SK-N-SH treated with all-trans-retinoic acid at 6 μM for 48 hours (cell line): ENCODE data around the gene RTN4R.

Experiments
- BACH2 ChIP-seq: fragments of 250-450 bp; sonication (Bioruptor Pico); IDR thresholded peaks from 2 replicates; pipeline ENCODE4 v1.9.0; 2021; ENCODE audit warnings: mild to moderate bottlenecking, borderline replicate concordance
- CREB5 ChIP-seq: fragments of 250-450 bp; sonication (Bioruptor Pico); IDR thresholded peaks from 2 replicates; pipeline ENCODE4 v1.5.1; 2020; ENCODE audit warnings: low read depth, mild to moderate bottlenecking, moderate library complexity
- CSDC2 ChIP-seq: fragments of 250-450 bp; sonication (Bioruptor Pico); IDR thresholded peaks from 2 replicates; pipeline ENCODE4 v1.5.0; 2020; ENCODE audit warnings: mild to moderate bottlenecking, moderate library complexity
- PATZ1 ChIP-seq: fragments of 250-450 bp; sonication (Bioruptor Pico); IDR thresholded peaks from 2 replicates; pipeline ENCODE4 v1.8.0; 2020; ENCODE audit warnings: mild to moderate bottlenecking, moderate library complexity, borderline replicate concordance
- PPARA ChIP-seq: fragments of 250-450 bp; sonication (Bioruptor Pico); IDR thresholded peaks from 2 replicates; pipeline ENCODE4 v1.5.0; 2020; ENCODE audit warnings: mild to moderate bottlenecking, borderline replicate concordance
- ZFP30 ChIP-seq: fragments of 450-650 bp; formaldehyde crosslinking; IDR thresholded peaks from 2 replicates; pipeline ENCODE4 v1.5.0; 2022; ENCODE audit warnings: mild to moderate bottlenecking, moderate library complexity
- ZNF565 ChIP-seq: fragments of 450-650 bp; formaldehyde crosslinking; conservative IDR thresholded peaks from 2 replicates; pipeline ENCODE4 v1.5.0; 2020; ENCODE audit warnings: low read depth, mild to moderate bottlenecking, moderate library complexity
- ZNF8 ChIP-seq: fragments of 450-650 bp; formaldehyde crosslinking; IDR thresholded peaks from 2 replicates; pipeline ENCODE4 v1.5.0; 2020; ENCODE audit warnings: mild to moderate bottlenecking, moderate library complexity

GRCh38 chr22:20244691-20245576 lies 23.2 kb downstream of the RTN4R start:
- TF ChIP-seq PATZ1 (CRISPR knock-in tag) (no peak), ZNF565 (no peak), CREB5 (no peak), PPARA (CRISPR knock-in tag) (no peak), BACH2 (no peak), ZFP30 (CRISPR knock-in tag) (no peak), ZNF8 (CRISPR knock-in tag) (no peak), CSDC2 (no peak)
